GM21526 (cell line): ENCODE data around the gene BUD31.

Experiments
- ATAC-seq: cut with Tn5 transposase; IDR thresholded peaks from one replicate; pipeline ENCODE4 v1.9.1; 2021; ENCODE audit warnings: moderate library complexity; ENCODE audit not compliant: unreplicated experiment, low FRiP score

The BUD31 gene

GRCh38 chr7:99460651-99461050 is 51.9 kb downstream of the BUD31 start:
- no peak for ATAC-seq

DNA sequence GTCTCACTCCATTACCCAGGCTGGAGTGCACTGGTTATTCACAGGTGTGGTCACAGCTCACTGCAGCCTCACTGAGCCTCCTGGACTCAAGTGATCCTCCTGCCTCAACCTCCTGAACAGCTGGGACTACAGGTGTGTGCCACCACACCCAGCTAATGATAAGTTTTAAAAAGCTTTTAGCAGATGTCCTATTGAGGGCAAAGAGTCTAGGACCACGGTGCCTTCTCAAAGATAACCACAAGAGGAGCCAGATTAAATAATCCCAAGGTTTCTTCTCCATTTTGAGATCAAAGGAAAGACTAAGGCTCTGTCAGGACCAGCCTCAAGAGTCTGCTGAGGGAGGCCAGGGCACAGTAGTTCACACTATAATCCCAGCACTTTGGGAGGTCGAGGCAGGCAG is 52.5 kb downstream of the BUD31 start:
- no peak for ATAC-seq

DNA sequence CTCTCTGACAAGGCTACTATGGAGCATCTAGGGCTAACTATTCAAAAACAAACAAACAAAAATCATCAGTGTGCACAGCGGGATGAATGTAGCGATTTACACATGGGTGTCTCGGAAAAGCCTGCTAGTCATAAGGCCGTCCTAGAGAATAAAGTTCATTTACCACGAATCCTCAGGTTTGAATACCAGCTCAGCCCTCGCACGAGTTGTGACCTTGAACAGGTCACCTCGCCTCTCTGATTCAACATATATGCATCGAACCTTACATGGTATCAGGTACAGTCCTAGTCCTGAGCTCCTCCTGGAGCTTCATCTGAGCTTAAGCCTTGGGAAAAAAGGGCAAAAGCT is 56.6 kb downstream of the BUD31 start:
- no peak for ATAC-seq

DNA sequence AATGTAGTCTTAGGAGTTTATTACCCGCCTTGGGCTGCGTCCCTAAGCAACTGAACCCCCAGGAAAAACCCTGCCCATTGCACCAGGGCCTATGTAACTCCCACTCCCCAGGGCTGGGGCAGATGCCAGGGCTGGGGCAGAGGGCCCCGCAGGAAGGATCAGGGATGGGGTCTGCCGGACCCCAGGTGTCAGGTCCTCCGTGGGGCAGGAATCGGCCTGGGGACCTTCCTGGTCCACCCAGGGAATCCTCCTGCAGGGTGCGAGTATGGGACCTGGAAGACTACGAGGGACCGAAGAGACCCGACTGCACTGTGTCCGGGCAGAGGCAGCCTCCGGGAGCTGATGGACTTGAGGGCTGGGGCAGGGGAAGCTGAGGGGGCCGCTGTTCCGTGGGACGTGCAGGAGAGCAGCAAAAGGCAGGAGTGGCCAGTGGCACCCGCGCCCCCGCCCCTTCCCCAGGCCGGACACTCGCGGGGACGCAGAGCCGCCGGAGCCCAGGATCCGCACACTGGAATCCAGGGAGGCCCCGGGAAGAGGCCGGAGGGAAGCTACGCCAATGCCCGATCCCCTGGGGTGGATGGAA is 59.7 kb downstream of the BUD31 start:
- ATAC-seq: no peak
